CD4-positive, alpha-beta T cell treated with Interleukin-4 for 1 hour (primary cell): ENCODE results near the gene CIT.
"Not testable (repeated sequence)": the region's sequence is repeated elsewhere in the genome, so short reads cannot be mapped to it uniquely, and the experiment has no call there.

Source experiments
- DNase-seq, 2 donors: peaks; one replicate each; pipeline ENCODE4 v3.0.0-alpha.2; 2020 to 2022

CIT gene

DNA sequence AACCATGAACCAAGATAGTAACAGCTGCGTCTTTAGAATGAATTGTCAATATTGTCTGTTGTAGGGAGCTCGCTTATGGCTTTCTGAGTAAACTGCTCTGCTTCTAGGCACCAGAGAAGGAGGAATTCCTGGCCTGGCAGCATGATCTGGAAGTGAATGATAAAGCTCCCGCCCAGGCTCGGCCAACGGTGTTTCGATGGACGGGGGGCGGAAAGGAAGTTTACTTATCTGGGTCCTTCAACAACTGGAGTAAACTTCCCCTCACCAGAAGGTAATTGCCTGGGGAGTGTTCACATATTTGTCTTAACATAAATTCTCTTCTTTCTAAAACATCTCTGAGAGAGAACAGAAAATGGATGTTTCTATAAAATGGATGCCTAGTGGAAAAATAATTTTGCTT lies 204.9 kb downstream of the CIT start:
- DNase-seq, result no peak

DNA sequence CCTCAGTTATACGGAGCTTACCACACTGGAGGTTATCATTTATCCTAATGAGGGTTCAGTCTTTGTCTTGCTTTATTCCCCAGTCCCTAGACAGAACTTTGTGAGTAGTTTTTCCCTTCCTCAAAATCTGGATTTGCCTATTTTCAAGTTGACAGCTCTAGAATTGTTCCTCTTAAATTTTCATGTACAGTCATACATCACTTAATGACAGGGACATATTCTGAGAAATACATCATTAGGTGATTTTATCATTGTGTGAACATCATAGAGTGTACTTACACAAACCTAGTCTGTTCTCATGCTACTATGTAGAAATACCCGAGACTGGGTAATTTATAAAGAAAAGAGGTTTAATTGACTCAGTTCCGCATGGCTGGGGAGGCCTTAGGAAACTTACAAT lies 206.1 kb downstream of the CIT start:
- no peak for DNase-seq

DNA sequence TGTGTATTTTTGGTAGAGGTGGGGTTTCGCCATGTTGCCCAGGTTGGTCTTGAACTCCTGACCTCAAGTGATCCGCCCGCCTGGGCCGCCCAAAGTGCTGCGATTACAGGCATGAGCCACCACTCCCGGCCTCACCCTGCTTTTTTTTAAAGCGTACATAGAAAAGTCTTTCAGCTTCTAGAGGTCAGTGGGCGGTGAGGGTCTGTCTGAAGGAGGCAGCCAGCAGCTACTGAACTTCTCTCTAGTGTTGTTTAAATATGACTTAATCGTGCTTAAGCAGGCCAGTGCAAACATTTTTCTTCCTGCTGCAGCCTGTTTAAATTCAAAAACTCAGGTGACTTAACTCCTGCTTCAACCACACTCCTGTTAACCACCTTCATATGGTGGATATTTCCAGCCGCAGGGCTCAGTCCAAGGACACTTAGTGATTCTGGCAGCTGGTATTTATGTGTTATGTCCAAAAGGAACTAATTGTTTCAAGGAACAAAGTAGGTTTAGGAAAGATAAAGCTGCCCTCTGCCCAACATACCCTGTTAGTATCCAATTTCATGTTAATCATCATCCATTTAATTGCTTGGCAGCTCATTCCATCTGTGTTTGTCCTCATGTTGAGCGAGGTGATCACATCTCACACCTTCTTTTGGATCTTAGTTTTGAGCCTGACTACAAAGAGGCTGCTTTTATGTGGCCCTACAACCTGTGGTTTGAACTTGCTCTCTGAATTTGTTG lies 207.2 kb downstream of the CIT start:
- no peak for DNase-seq

DNA sequence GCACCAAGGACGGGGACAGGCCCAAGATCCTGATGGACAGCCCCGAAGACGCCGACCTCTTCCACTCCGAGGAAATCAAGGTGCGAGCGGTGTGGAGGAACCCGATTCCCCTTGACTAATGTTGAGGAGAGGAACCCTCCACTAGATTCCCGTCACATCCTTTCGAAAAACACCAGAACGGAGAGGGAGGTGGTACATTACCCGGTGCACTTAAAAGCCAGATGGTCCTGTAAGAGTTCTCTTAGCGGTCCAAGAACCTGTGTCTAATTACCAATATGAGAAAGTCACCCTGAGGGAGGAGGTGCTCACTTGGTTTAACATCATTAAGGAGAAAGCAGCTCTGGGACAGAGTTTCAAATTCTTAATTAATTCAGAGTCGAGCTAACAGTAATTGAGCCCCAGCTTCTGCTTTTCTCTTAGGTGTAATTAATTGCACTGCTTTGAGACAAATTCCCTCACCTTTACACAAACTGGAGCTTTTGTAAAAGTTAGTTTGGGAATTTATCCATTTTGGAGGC lies 208.7 kb downstream of the CIT start:
- DNase-seq, result peak in 1 of 2 donors; percentile 29

DNA sequence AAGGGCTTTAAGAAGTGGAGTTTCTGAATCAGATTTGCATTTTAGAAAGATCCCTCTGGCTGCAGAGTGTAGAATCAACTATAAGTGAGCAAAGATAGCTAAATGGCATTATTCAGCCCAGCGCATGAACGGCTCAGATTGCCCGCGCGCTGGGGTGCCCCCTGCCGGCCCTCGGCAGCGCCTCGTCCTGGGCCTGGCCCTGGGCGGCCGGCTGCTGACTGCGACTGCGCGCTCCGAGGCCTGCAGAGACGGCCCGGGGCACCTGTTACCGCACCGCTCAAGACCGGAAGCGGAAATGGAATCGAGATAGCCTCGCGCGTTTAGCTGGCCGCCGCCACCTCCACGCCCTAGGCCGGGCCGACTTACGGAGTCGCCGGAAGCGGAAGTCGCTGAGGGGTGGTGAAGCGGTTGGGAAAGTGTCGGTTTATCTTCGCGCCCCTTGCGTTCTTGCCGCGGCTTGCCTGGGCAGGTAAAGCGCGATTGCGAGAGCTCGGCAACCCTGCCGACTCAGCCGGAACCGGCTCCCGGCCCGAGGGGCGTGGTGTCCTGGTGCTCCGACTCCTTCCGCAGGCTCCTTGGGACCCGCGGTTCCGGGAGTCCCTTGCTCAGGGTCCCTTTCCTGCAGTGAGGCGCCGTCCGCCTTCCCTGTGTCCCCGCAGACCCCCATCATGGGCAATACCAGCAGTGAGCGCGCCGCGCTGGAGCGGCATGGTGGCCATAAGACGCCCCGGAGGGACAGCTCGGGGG lies 209.4 kb downstream of the CIT start, which contains the start of gene PRKAB1:
Gene PRKAB1, plus strand, starts transcription at position 557 of the 747 bp plus-strand sequence. Its CDS starts 112 bp downstream, at position 669.
- DNase-seq, result peak; percentile 97 to 98

DNA sequence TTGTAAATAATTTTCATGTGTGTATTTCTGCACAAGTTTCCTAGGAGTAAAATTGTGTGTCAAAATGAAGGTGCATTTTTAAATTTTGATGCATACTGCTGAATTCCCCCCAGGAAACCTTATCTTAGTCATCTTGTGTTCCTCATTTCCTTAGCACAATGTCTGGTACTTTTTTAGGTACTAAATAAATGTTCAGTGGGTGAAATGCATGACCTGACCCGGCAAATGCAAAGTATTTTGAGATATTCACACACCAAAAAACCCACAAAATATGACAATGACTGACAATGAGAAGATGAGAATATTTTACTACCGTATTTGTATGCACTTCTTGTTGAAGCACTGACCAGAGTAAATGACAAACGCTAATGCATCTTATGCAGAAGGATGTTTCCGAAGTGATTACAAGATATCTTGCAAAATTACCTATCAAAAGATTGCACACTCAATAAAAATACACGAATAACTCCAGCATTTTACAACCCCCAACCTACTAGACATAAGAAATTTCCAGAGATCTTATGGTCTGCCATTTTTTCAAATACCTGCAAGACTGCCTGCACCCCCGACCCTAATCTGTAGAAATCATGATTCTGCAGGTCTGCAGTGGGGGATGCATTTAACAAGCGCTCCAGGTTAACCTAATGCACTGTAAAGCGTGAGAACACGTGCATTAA lies 210.1 kb downstream of the CIT start:
- no peak for DNase-seq

DNA sequence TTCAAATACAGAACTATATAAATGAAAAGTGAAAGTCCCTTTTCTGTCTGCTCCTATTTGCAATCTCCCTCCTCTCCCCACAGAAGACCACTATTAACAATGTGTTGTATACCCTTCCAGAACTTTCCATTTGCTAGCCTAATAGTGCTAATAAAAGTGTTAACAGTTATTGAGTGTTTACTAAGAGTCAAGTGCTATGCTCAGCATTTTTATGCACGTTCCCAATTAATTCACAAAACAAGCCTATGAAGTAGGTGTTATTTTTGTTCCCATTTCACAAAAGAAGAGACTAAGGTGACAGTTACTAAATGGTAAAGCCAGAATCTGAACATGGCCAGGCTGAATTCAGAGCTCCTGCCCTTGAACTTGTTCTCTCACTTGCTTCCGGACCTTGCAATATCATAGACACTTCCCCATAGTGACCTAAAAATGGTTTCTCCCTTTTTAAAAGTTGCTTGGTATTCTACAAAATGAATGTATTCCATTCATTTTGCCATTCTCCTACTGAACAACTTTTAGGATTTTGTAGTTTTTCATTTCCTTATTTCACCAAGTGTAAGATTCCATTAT lies 210.8 kb downstream of the CIT start:
- no peak for DNase-seq

DNA sequence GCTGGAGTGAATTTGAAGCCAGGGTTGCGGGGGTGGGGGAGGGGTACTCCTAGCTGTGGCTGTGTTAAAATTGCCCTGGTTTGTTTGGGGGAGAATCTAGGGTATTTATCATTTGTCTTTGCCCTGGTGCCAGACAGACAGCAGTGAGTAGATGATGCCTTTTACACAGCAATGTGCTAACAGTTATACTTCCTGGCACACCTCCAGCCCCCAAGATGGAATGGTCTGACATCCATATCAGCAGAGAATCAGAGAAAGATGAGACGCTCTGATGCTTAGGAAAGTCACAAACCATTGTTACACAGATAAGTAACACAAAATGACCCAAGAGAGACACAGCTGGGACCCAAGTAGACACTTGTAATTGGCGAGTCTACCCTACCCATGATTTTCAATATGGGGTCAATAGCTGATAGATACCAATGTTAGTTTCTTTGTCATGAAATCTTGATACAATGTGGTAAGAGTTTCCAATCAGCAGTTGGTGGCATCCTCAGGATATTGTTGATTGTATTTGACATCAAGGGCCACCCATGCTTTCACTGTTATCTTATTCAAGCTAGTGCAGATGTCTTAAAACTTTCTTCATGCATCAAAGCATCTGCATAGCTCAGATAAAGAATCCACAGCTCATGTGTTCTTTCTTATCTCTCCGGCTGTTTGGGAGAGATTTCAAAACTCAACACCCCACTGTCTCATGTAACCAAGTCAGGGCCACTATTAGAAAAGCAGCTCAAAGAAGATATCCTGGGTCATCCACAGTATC lies 211.8 kb downstream of the CIT start:
- no peak for DNase-seq

DNA sequence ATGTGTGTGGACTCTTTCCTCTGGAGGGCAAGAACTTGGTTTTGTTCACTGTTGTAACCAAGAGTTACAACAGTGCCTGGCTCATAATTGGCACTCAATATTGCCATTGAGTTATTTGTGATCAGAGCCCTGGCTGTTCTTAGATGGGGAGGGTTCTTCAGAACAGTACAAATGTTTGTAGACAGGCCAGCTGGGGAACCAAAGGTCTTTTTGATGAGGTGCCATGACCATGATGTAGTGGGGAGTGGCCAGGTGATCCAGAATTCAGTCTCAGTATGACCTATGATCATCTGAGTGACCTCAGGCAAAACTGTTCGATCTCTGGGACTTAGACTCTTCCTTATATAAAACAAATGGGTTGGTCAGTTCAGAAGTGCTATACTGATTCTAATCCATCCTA lies 212.5 kb downstream of the CIT start:
- no peak for DNase-seq

DNA sequence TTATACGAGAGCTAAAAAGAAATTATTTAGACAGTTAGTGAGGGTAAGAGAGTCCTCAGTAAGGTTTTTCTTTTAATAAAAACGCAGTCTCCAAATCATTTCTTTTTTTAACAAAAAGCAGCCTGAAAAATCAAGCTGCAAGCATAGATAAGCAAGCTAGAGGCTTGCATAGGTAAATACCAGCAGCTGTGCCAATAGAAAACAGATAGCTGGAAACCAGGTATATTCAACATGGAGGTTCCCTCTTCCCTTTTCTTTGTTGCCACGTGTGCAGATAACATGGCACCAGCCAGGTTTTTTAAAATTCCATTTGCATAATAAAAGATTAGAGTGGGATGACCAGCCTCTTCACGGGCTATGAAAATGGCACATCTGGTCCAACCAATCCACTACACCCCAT lies 215.2 kb downstream of the CIT start:
- DNase-seq, result no peak

DNA sequence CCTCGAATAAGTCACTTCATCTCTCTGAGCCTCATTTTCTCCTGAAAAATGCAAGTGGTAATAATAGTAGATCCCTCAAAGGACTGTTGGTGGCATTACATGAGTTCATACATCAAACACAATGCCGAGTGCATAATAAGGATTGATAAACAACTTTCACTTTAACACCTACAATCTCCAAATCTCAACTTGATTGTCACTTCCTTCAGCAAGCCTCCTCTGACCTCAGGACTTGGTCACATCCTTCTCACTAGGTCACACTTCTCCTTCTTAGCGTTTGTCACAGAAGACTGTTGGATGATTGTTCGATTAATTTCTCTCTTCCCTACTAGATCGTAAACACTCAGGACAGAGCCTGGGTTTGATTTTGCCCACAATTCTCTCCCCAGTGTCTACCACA lies 217.0 kb downstream of the CIT start:
- no peak for DNase-seq

DNA sequence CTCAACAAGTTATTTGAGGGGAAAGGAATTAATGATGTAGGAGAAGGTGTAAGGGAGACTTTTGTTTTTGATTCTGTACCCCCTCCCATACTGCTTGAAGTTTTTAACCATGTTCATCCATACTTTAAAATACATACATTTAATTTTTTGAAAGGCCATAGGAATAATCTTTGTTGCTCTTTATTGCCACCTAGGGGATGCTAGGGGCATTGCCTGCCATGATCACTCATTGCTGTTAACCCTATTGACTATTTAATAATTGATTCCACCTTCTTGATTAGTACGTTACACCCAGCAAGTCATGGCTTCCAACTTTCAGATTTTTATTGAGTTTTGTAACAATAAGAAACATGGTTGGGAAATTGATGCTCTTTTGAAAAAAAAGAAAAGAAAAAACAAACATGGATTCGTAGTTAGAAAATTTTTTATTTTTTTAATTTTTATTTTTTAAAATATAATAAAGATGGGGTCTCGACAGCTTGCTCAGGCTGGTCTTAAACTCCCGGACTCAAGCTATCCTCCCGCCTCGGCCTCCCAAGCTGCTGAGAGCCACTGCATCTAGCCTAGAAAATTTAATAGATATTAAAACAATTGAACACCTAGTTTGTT lies 217.7 kb downstream of the CIT start:
- DNase-seq, result peak; percentile 29 to 66

DNA sequence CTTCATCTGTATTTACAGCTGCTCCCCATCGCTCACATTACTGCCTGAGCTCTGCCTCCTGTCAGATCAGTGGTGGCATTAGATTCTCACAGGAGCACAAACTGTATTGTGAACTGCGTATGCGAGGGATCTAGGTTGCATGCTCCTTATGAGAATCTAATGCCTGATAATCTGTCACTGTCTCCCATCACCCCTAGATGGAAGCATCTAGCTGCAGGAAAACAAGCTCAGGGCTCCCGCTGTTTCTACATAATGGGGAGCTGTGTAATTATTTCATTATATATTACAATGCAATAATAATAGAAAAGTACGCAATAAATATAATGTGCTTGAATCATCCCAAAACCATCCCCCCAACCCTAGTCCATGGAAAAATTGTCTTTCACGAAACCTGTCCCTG lies 219.0 kb downstream of the CIT start:
- not testable (repeated sequence) for DNase-seq

DNA sequence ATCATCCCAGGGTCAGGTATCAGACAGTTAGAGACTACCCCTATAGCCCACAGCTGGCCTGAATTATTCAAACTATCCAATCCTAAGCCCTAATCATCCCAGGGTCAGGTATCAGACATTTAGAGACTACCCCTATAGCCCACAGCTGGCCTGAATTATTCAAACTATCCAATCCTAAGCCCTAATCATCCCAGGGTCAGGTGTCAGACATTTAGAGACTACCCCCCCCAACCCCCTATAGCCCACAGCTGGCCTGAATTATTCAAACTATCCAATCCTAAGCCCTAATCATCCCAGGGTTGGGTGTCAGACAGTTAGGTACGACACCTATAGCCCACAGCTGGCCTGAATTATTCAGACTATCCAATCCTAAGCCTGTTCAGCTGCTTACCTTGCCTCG lies 220.1 kb downstream of the CIT start:
- not testable (repeated sequence) for DNase-seq

DNA sequence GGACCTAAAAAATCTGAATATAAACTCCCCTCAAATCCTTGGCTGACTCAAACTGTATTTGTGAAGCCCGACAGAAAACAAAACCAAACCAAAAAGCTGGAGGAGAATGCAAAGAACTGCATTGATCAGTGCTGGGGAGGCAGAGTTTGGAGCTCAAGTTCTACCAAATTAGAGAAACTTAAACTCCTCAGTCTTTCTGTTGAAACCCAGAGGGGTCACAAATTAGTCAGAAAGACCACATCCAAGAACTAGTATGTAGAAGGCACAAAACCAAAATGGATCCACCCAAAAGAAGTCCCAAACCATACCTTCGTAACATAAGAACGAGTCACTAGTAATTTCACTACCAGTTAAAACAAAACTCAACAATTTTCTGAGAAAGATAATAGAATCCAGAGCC lies 224.5 kb downstream of the CIT start:
- no peak for DNase-seq

DNA sequence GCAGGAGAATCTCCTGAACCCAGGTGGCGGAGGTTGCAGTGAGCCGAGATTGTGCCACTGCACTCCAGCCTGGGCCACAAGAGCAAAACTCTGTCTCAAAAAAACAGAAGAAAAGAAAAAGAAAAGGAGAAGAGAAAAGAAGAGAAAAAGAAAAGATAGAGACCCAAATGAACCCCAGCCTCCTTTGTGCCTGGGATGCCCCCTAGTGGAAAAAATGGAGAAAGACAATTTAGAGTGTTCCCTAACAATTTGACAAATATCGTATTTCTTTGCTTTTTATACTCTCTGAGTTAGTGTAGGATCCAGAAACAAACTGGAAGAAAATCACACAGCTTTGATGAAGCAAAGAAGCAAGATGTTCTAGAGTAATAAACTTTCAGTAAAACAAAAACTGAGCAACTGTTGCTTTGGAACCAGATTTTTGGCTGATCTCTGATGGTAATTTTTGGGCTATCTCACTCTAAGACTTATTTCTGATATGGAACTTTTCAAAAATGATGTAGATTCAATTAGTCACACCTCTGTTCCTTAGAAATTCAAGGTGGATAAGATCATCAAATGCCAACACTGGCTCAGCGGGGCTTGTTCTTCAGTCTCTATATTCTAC lies 227.8 kb downstream of the CIT start:
- DNase-seq, result peak in 1 of 2 donors; percentile 25

DNA sequence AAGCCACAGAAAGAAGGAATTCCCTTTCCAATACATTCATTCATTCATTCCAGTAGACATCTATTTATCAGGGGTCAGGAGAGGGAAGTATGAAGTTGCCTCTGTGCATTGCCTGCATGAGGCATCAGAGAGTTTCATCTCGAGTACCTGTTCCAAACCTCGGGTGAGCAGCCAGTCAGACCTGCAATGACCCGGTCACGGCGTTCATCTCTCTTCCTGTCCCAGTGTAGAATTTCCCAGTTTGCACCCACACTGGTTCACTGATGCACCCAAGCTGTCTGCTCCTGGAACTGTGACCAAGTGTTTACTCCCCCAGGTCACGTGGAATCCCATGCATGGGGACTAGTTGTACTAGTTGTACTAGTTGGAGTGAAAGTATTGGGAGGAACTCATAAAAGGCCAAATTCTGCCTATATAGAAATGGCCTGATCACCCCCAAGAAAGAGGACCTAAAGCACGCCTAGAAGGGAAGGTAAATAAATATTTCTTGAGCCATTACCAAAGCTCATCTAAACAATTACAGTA lies 231.5 kb downstream of the CIT start:
- no peak for DNase-seq

DNA sequence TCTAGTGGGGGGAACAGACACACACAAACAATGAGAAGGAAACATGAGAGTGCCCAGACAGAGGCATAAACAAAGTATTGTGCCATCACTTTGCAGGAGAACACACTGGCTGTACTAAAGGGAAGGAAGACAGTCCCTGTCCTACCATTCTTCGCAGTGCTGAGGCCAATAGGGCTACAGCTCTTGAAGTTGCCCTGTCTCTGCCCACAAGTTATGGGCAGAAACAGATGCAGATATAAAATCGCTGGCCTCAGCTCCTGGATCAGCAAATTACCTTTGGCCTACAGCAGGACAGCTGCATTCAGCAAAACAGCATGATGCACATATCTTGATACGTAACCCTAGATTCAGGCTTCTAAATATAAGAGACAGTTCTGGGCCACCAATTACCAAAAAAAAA lies 232.2 kb downstream of the CIT start:
- DNase-seq, result no peak

DNA sequence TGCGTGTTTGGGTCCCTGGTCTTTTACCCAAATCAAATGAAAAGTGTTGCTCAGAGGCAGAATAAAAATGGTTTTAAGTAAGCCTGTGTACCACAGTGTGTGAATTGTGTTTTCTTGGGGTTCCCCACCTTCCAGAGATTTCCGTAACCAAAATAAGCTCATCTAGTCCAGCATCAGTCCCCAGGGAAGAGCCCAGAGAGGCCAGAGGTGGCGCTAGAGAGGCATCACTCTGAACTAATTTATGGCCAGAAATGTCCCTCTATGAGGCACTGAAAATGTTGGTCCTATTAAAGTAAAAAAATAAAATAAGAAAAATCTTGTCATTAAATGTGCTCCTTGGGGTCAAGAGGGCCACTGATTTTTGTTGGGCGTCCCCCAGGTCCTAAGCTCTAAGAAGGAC lies 234.1 kb downstream of the CIT start:
- no peak for DNase-seq
